Ishikawa (cell line): ENCODE measurements around the gene FAT3.

Experiments
- CEBPB ChIP-seq: IDR thresholded peaks from 2 replicates; pipeline ENCODE4 v1.6.1; 2012
- CREB1 ChIP-seq: IDR thresholded peaks from 2 replicates; pipeline ENCODE4 v1.6.1; 2012; ENCODE audit warnings: low read depth
- EGR1 ChIP-seq: IDR thresholded peaks from 2 replicates; pipeline ENCODE4 v1.6.1; 2012
- EP300 ChIP-seq: IDR thresholded peaks from 2 replicates; pipeline ENCODE4 v1.6.1; 2012; ENCODE audit warnings: borderline replicate concordance
- FOXM1 ChIP-seq: IDR thresholded peaks from 2 replicates; pipeline ENCODE4 v1.6.1; 2012; ENCODE audit warnings: low read depth, borderline replicate concordance
- NFIC ChIP-seq: IDR thresholded peaks from 2 replicates; pipeline ENCODE4 v1.6.1; 2012
- RAD21 ChIP-seq: IDR thresholded peaks from 2 replicates; pipeline ENCODE4 v1.6.1; 2012; ENCODE audit warnings: low read depth
- TAF1 ChIP-seq: IDR thresholded peaks from 2 replicates; pipeline ENCODE4 v1.6.1; 2012; ENCODE audit warnings: low read depth, mild to moderate bottlenecking
- TCF12 ChIP-seq: IDR thresholded peaks from 2 replicates; pipeline ENCODE4 v1.6.1; 2012; ENCODE audit warnings: low read depth
- TEAD4 ChIP-seq: IDR thresholded peaks from 2 replicates; pipeline ENCODE4 v1.6.1; 2012
- YY1 ChIP-seq: IDR thresholded peaks from 2 replicates; pipeline ENCODE4 v1.6.1; 2012; ENCODE audit warnings: low read depth
- ZBTB7A ChIP-seq: IDR thresholded peaks from 2 replicates; pipeline ENCODE4 v1.6.1; 2012; ENCODE audit warnings: low read depth
- TF ChIP-seq, protein P1 (sequence below): IDR thresholded peaks from 2 replicates; pipeline ENCODE4 v1.6.1; 2012; ENCODE audit warnings: low read depth, mild to moderate bottlenecking
- TF ChIP-seq, protein P2 (sequence below): IDR thresholded peaks from 2 replicates; pipeline ENCODE4 v1.6.1; 2012

DNA sequence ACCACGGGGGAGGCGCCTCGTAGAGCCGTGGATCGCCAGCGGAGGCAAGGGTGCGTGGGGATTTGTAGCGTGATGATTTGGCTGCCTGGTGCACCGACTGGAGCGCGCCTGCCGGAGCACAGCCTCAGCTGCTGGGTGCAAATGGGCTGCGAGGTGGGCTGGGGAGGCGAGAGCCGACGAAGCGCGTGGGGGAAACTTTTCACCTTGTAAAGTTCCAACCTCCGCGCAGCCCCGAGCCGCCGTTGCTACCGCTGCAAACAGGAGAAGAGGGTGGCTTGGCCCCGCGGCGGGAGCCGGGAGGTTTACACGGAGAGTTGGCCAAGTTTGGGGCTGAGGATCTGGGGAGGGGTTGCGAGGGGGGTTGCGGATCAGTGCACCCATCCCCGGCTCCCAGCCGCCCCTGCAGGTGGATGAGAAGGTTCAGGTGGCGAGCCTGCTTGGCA is 528 bp downstream of the FAT3 start:
- no peak for TF ChIP-seq YY1
- TF ChIP-seq TAF1, result no peak
- TF ChIP-seq EP300, result no peak
- TF ChIP-seq NFIC, result no peak
- TF ChIP-seq, protein P1, sequence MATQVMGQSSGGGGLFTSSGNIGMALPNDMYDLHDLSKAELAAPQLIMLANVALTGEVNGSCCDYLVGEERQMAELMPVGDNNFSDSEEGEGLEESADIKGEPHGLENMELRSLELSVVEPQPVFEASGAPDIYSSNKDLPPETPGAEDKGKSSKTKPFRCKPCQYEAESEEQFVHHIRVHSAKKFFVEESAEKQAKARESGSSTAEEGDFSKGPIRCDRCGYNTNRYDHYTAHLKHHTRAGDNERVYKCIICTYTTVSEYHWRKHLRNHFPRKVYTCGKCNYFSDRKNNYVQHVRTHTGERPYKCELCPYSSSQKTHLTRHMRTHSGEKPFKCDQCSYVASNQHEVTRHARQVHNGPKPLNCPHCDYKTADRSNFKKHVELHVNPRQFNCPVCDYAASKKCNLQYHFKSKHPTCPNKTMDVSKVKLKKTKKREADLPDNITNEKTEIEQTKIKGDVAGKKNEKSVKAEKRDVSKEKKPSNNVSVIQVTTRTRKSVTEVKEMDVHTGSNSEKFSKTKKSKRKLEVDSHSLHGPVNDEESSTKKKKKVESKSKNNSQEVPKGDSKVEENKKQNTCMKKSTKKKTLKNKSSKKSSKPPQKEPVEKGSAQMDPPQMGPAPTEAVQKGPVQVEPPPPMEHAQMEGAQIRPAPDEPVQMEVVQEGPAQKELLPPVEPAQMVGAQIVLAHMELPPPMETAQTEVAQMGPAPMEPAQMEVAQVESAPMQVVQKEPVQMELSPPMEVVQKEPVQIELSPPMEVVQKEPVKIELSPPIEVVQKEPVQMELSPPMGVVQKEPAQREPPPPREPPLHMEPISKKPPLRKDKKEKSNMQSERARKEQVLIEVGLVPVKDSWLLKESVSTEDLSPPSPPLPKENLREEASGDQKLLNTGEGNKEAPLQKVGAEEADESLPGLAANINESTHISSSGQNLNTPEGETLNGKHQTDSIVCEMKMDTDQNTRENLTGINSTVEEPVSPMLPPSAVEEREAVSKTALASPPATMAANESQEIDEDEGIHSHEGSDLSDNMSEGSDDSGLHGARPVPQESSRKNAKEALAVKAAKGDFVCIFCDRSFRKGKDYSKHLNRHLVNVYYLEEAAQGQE, result no peak
- TF ChIP-seq ZBTB7A, result no peak
- TF ChIP-seq RAD21, result no peak
- TF ChIP-seq CREB1, result no peak
- TF ChIP-seq CEBPB, result no peak
- TF ChIP-seq, protein P2, sequence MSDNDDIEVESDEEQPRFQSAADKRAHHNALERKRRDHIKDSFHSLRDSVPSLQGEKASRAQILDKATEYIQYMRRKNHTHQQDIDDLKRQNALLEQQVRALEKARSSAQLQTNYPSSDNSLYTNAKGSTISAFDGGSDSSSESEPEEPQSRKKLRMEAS, result no peak
- no peak for TF ChIP-seq TEAD4
- TF ChIP-seq TCF12, result no peak
- TF ChIP-seq EGR1, result no peak
- TF ChIP-seq FOXM1, result no peak
